ENCODE measurements around the gene DYNC1LI1.
"Not testable (repeated sequence)": the region's sequence is repeated elsewhere in the genome, so short reads cannot be mapped to it uniquely, and the experiment has no call there.

DYNC1LI1 gene

GRCh38 chr3:32578669-32579068, 8.0 kb upstream of the DYNC1LI1 start:
- not testable (repeated sequence) for DNase-seq

- DNase-seq = no peak
Observed at GRCh38 chr3:32577581-32578556, 7.2 kb upstream of the DYNC1LI1 start.

- no peak for DNase-seq
Observed at GRCh38 chr3:32577174-32577573, 6.5 kb upstream of the DYNC1LI1 start.

GRCh38 chr3:32575451-32576113, 4.9 kb upstream of the DYNC1LI1 start:
- DNase-seq = no peak

GRCh38 chr3:32571192-32571485, 481 bp upstream of the DYNC1LI1 start:
- DNase-seq = no peak

- peak; percentile 54 to 65 for DNase-seq
Observed at GRCh38 chr3:32569540-32570420, 878 bp downstream of the DYNC1LI1 start.

GRCh38 chr3:32568953-32569352, 1.7 kb downstream of the DYNC1LI1 start:
- DNase-seq = no peak

GRCh38 chr3:32564195-32564594, 6.5 kb downstream of the DYNC1LI1 start:
- no peak for DNase-seq

- no peak for DNase-seq
Observed at GRCh38 chr3:32562640-32563039, 8.0 kb downstream of the DYNC1LI1 start.

GRCh38 chr3:32557640-32558352, 12.9 kb downstream of the DYNC1LI1 start:
- DNase-seq = no peak

- DNase-seq = no peak
Observed at GRCh38 chr3:32556332-32556731, 14.3 kb downstream of the DYNC1LI1 start.

- DNase-seq = no peak
Observed at GRCh38 chr3:32553973-32554372, 16.7 kb downstream of the DYNC1LI1 start.

- DNase-seq = no peak
Observed at GRCh38 chr3:32553459-32553858, 17.2 kb downstream of the DYNC1LI1 start.

GRCh38 chr3:32552013-32552412, 18.6 kb downstream of the DYNC1LI1 start:
- no peak for DNase-seq

GRCh38 chr3:32551496-32551895, 19.2 kb downstream of the DYNC1LI1 start:
- no peak for DNase-seq

- DNase-seq = no peak
Observed at GRCh38 chr3:32551087-32551486, 19.6 kb downstream of the DYNC1LI1 start.

- DNase-seq = no peak
Observed at GRCh38 chr3:32545305-32545704, 25.4 kb downstream of the DYNC1LI1 start.

GRCh38 chr3:32544894-32545293, 25.8 kb downstream of the DYNC1LI1 start:
- DNase-seq = no peak

GRCh38 chr3:32542807-32543206, 27.9 kb downstream of the DYNC1LI1 start:
- DNase-seq = no peak

GRCh38 chr3:32540899-32541298, 29.8 kb downstream of the DYNC1LI1 start:
- DNase-seq = no peak

GRCh38 chr3:32532434-32532833, 38.2 kb downstream of the DYNC1LI1 start:
- no peak for DNase-seq

GRCh38 chr3:32531010-32531647, 39.5 kb downstream of the DYNC1LI1 start:
- DNase-seq = no peak
